Testis (tissue), 2 donors: ENCODE measurements around the gene FIGN.

Experiments used
- CTCF ChIP-seq, 3 experiments: fragments of 450-650 bp in 2 of 3; fragments of 200-600 bp in 1 of 3; sonication (generic) in 1 of 3; IDR thresholded peaks; one replicate each; pipeline ENCODE4 v1.5.1; 2016 to 2019; ENCODE audit warnings: antibody characterized with exemption in 3 of 3, mild to moderate bottlenecking in 2 of 3, moderate library complexity in 1 of 3
- POLR2A ChIP-seq: fragments of 450-650 bp; IDR thresholded peaks from one replicate; pipeline ENCODE4 v1.6.1; 2017; ENCODE audit warnings: antibody characterized with exemption, mild to moderate bottlenecking, moderate library complexity

GRCh38 chr2:163595028-163595427, 140.8 kb downstream of the FIGN start:
- no peak for TF ChIP-seq CTCF (IDR thresholded peaks at IDR 0.05)
- TF ChIP-seq POLR2A, result no peak
